Testis (tissue), 2 donors: Measurements from ENCODE around the gene RAD21L1.

Source experiments
- CTCF ChIP-seq, 3 experiments: fragments of 450-650 bp in 2 of 3; fragments of 200-600 bp in 1 of 3; sonication (generic) in 1 of 3; IDR thresholded peaks; one replicate each; pipeline ENCODE4 v1.5.1; 2016 to 2019; ENCODE audit warnings: antibody characterized with exemption in 3 of 3, mild to moderate bottlenecking in 2 of 3, moderate library complexity in 1 of 3
- POLR2A ChIP-seq: fragments of 450-650 bp; IDR thresholded peaks from one replicate; pipeline ENCODE4 v1.6.1; 2017; ENCODE audit warnings: antibody characterized with exemption, mild to moderate bottlenecking, moderate library complexity

GRCh38 chr20:1207293-1207878 lies 18.5 kb upstream of the RAD21L1 start:
- TF ChIP-seq CTCF (IDR thresholded peaks at IDR 0.05) (no peak), POLR2A (no peak)
